GM12891 (cell line): ENCODE measurements around the gene RSPH1.

Experiments
- DNase-seq: peaks from one replicate; pipeline ENCODE4 v3.0.0; 2011; ENCODE audit warnings: low spot score; ENCODE audit not compliant: insufficient read length
- FAIRE-seq: peaks from 2 replicates; lab custom pipeline; 2011; peaks lifted over from hg19 to GRCh38; lab: Jason Lieb, UNC
- PAX5 ChIP-seq: IDR thresholded peaks from 2 replicates; pipeline ENCODE4 v1.6.1; 2011; ENCODE audit warnings: low read length, moderate library complexity, mild to moderate bottlenecking; ENCODE audit not compliant: insufficient read depth, severe bottlenecking
- POLR2A ChIP-seq: IDR thresholded peaks from 2 replicates; pipeline ENCODE4 v1.6.1; 2011; ENCODE audit warnings: low read depth, low read length, control low read depth
- POLR2AphosphoS5 ChIP-seq: IDR thresholded peaks from 2 replicates; pipeline ENCODE4 v1.6.1; 2011; ENCODE audit warnings: low read depth, low read length, control low read depth
- POU2F2 ChIP-seq: IDR thresholded peaks from 2 replicates; pipeline ENCODE4 v1.6.1; 2011; ENCODE audit warnings: low read depth, mild to moderate bottlenecking, control low read depth, low read length, moderate library complexity
- SPI1 ChIP-seq: IDR thresholded peaks from 2 replicates; pipeline ENCODE4 v1.6.1; 2011; ENCODE audit warnings: low read depth, low read length, control low read depth
- TAF1 ChIP-seq: IDR thresholded peaks from 2 replicates; pipeline ENCODE4 v1.6.1; 2011; ENCODE audit warnings: low read depth, low read length, control low read depth

The RSPH1 gene

GRCh38 chr21:42539931-42540343 lies 43.9 kb upstream of the RSPH1 start:
- DNase-seq (no peak), FAIRE-seq (no peak)
- TF ChIP-seq TAF1, result no peak
- no peak for TF ChIP-seq POLR2AphosphoS5
- TF ChIP-seq PAX5, result no peak
- TF ChIP-seq SPI1, result no peak
- TF ChIP-seq POLR2A, result no peak
- no peak for TF ChIP-seq POU2F2

GRCh38 chr21:42539342-42539741 lies 43.3 kb upstream of the RSPH1 start:
- DNase-seq (no peak), FAIRE-seq (no peak)
- TF ChIP-seq PAX5, result no peak
- TF ChIP-seq POLR2AphosphoS5, result no peak
- no peak for TF ChIP-seq SPI1
- TF ChIP-seq POLR2A, result no peak
- no peak for TF ChIP-seq POU2F2
- TF ChIP-seq TAF1, result no peak

GRCh38 chr21:42538479-42539275 lies 42.7 kb upstream of the RSPH1 start:
- FAIRE-seq, result no peak

GRCh38 chr21:42537106-42537742 lies 41.2 kb upstream of the RSPH1 start:
- DNase-seq (no peak), FAIRE-seq (peak; percentile 79)
- TF ChIP-seq SPI1, result no peak
- no peak for TF ChIP-seq TAF1
- no peak for TF ChIP-seq POLR2A
- TF ChIP-seq POLR2AphosphoS5, result no peak
- TF ChIP-seq PAX5, result no peak
- TF ChIP-seq POU2F2, result no peak

More at GRCh38 chr21:42538479-42539275, 42.7 kb upstream of the RSPH1 start:
- TF ChIP-seq SPI1 (no peak), TAF1 (no peak), POLR2A (no peak), PAX5 (no peak)
- DNase-seq, result no peak

GRCh38 chr21:42536601-42537000 lies 40.6 kb upstream of the RSPH1 start:
- no peak for TF ChIP-seq SPI1
- no peak for TF ChIP-seq POLR2AphosphoS5
- TF ChIP-seq PAX5, result no peak
- TF ChIP-seq POU2F2, result no peak
- TF ChIP-seq POLR2A, result no peak
- no peak for TF ChIP-seq TAF1
- FAIRE-seq (no peak), DNase-seq (no peak)

GRCh38 chr21:42535602-42536171 lies 39.7 kb upstream of the RSPH1 start:
- DNase-seq (peak; percentile 49), FAIRE-seq (peak; percentile 96)
- peak; percentile 24; the same call in 1 of the 2 replicates for TF ChIP-seq SPI1
- TF ChIP-seq TAF1, result no peak
- 0 out of 2 replicates have a peak, but pooled peaks have one; percentile 22 for TF ChIP-seq POU2F2
- peak; percentile 99 for TF ChIP-seq PAX5
- no peak for TF ChIP-seq POLR2A
- TF ChIP-seq POLR2AphosphoS5, result peak; percentile 46; the same call in 1 of the 2 replicates

- TF ChIP-seq PAX5 (peak; percentile 97), POU2F2 (no peak; the same call in 1 of the 2 replicates), POLR2AphosphoS5 (no peak; the same call in 1 of the 2 replicates), TAF1 (no peak), SPI1 (peak; percentile 68), POLR2A (peak; percentile 29; the same call in 1 of the 2 replicates)
- FAIRE-seq (peak; percentile 89), DNase-seq (no peak)
These were observed 38.7 kb upstream of the RSPH1 start for GRCh38 chr21:42534421-42535378.

GRCh38 chr21:42533963-42534355 lies 37.9 kb upstream of the RSPH1 start:
- no peak for DNase-seq
- TF ChIP-seq POLR2AphosphoS5 (no peak), POU2F2 (0 out of 2 replicates have a peak, but pooled peaks have one; percentile 12), SPI1 (no peak), TAF1 (no peak), PAX5 (no peak), POLR2A (no peak)
- no peak for FAIRE-seq

- TF ChIP-seq TAF1 (no peak), POLR2A (no peak), SPI1 (no peak), POLR2AphosphoS5 (no peak), POU2F2 (no peak), PAX5 (no peak)
- FAIRE-seq (no peak), DNase-seq (no peak)
These were observed 37.4 kb upstream of the RSPH1 start for GRCh38 chr21:42533306-42533962.
